HepG2 (cell line): ENCODE measurements around the gene RAC3. TPM values are rescaled to one million over a fixed set of nuclear protein-coding genes. Genes with fewer than 3 reads are reported as not detected.
A peak's percentile ranks its signal among the peaks of the same experiment; 100 is the strongest.

Source experiments
- BRD4 ChIP-seq: sonication (generic); formaldehyde crosslinking; IDR thresholded peaks from 2 replicates; pipeline ENCODE4 v1.4.0; 2020; ENCODE audit warnings: missing genetic modification reagents
- FOSL2 ChIP-seq: sonication (generic); formaldehyde crosslinking; IDR thresholded peaks from 2 replicates; pipeline ENCODE4 v1.4.0; 2020; ENCODE audit warnings: missing genetic modification reagents
- SAFB2 ChIP-seq: sonication (generic); formaldehyde crosslinking; IDR thresholded peaks from 2 replicates; pipeline ENCODE4 v1.5.1; 2020; ENCODE audit warnings: missing genetic modification reagents, low read depth, mild to moderate bottlenecking, borderline replicate concordance
- TEAD3 ChIP-seq: optimal IDR thresholded peaks from 2 replicates; pipeline ENCODE3; 2016; ENCODE audit warnings: borderline replicate concordance
- polyA plus RNA-seq, 8 experiments: library from polyadenylated mRNA; depleted of rRNA in 3 of 8; stranded (reverse) in 7 of 8; unstranded in 1 of 8; fragments of >200 nt; fragmentation: Illumina TruSeq in 4 of 8; extraction: Trizol in 4 of 8; gene quantifications; 2 replicates each; pipeline versions ENCODE4 v1.2.1 to v1.2.3, GENCODE V29; 2011 to 2016; ENCODE audit warnings: low read depth in 4 of 8, missing spikeins in 1 of 8, mixed read lengths in 1 of 8; ENCODE audit not compliant: insufficient read depth in 1 of 8
- total RNA-seq, 5 experiments: library from RNA; depleted of rRNA; stranded (reverse); fragments of >200 nt; fragmentation: Illumina TruSeq; extraction: Trizol; gene quantifications; 2 replicates each; pipeline ENCODE4 v1.2.3, GENCODE V29; 2016; ENCODE audit warnings: low read depth in 1 of 5
- TF ChIP-seq, protein P1 (sequence below): sonication (generic); formaldehyde crosslinking; IDR thresholded peaks from 2 replicates; pipeline ENCODE4 v1.4.0; 2020; ENCODE audit warnings: mild to moderate bottlenecking, missing genetic modification reagents, borderline replicate concordance
- TF ChIP-seq, protein P2 (sequence below): sonication (generic); formaldehyde crosslinking; IDR thresholded peaks from 2 replicates; pipeline ENCODE4 v1.4.0; 2020; ENCODE audit warnings: missing genetic modification reagents
- TF ChIP-seq, protein P3 (sequence below): sonication (generic); formaldehyde crosslinking; IDR thresholded peaks from 2 replicates; pipeline ENCODE4 v1.4.0; 2020; ENCODE audit warnings: missing genetic modification reagents
- TF ChIP-seq, protein P4 (sequence below): sonication (generic); formaldehyde crosslinking; IDR thresholded peaks from 2 replicates; pipeline ENCODE4 v1.8.1; 2023; ENCODE audit warnings: mild to moderate bottlenecking, missing genetic modification reagents
- TF ChIP-seq, protein P5 (sequence below): sonication (generic); formaldehyde crosslinking; IDR thresholded peaks from 2 replicates; pipeline ENCODE4 v1.4.0; 2020; ENCODE audit warnings: low read depth, missing genetic modification reagents
- TF ChIP-seq, protein P6 (sequence below): fragments of 450-650 bp; IDR thresholded peaks from 2 replicates; pipeline ENCODE4 v1.6.1; 2016
- TF ChIP-seq, protein P7 (sequence below): sonication (generic); formaldehyde crosslinking; IDR thresholded peaks from 2 replicates; pipeline ENCODE4 v1.8.1; 2023; ENCODE audit warnings: mild to moderate bottlenecking, missing genetic modification reagents, borderline replicate concordance

Gene RAC3
- total and polyA plus RNA-seq, 2 of the 13 experiments (the other 11 are each of a cell fraction or from before 2014, with no cell fraction given) = 10.5 to 21.3 TPM

DNA sequence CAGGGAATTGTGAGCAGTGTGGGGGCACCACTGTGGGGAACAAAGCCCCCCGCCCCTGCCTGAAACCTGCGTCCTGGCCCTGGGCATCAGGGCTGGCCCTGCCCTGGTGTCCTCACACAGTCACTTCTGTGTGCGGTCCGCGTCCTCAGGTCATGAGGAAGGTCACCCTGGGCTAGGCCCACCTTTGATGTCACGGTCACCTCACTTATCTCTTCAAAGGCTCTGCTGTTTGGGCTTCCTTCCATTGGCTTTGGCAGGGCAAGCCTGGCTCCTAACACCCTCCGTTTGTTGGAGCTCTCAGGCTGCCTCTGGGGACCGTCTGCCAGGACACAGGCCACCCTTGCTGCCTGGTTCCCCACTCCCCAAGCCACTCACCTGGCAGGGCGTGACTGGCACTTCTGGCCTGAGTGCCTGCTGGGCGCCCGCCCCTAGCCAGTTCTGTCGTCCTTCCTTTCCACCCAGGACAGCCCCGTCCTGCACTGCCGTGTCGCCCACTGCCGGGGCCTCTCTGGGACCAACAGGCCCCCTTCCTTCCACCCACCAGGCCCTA, 17.6 kb upstream of the RAC3 start (continued):
- TF ChIP-seq, protein P1, sequence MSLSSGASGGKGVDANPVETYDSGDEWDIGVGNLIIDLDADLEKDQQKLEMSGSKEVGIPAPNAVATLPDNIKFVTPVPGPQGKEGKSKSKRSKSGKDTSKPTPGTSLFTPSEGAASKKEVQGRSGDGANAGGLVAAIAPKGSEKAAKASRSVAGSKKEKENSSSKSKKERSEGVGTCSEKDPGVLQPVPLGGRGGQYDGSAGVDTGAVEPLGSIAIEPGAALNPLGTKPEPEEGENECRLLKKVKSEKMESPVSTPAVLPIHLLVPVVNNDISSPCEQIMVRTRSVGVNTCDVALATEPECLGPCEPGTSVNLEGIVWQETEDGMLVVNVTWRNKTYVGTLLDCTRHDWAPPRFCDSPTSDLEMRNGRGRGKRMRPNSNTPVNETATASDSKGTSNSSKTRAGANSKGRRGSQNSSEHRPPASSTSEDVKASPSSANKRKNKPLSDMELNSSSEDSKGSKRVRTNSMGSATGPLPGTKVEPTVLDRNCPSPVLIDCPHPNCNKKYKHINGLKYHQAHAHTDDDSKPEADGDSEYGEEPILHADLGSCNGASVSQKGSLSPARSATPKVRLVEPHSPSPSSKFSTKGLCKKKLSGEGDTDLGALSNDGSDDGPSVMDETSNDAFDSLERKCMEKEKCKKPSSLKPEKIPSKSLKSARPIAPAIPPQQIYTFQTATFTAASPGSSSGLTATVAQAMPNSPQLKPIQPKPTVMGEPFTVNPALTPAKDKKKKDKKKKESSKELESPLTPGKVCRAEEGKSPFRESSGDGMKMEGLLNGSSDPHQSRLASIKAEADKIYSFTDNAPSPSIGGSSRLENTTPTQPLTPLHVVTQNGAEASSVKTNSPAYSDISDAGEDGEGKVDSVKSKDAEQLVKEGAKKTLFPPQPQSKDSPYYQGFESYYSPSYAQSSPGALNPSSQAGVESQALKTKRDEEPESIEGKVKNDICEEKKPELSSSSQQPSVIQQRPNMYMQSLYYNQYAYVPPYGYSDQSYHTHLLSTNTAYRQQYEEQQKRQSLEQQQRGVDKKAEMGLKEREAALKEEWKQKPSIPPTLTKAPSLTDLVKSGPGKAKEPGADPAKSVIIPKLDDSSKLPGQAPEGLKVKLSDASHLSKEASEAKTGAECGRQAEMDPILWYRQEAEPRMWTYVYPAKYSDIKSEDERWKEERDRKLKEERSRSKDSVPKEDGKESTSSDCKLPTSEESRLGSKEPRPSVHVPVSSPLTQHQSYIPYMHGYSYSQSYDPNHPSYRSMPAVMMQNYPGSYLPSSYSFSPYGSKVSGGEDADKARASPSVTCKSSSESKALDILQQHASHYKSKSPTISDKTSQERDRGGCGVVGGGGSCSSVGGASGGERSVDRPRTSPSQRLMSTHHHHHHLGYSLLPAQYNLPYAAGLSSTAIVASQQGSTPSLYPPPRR (CRISPR knock-in tag) = peak; percentile 52
- no peak for TF ChIP-seq BRD4
- TF ChIP-seq, protein P2, sequence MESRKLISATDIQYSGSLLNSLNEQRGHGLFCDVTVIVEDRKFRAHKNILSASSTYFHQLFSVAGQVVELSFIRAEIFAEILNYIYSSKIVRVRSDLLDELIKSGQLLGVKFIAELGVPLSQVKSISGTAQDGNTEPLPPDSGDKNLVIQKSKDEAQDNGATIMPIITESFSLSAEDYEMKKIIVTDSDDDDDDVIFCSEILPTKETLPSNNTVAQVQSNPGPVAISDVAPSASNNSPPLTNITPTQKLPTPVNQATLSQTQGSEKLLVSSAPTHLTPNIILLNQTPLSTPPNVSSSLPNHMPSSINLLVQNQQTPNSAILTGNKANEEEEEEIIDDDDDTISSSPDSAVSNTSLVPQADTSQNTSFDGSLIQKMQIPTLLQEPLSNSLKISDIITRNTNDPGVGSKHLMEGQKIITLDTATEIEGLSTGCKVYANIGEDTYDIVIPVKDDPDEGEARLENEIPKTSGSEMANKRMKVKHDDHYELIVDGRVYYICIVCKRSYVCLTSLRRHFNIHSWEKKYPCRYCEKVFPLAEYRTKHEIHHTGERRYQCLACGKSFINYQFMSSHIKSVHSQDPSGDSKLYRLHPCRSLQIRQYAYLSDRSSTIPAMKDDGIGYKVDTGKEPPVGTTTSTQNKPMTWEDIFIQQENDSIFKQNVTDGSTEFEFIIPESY = peak; percentile 74
- TF ChIP-seq SAFB2 (CRISPR knock-in tag) = 0 out of 2 replicates have a peak, but pooled peaks have one; percentile 46
- peak; percentile 11 for TF ChIP-seq TEAD3 (CRISPR knock-in tag)
- peak; percentile 60 for TF ChIP-seq FOSL2 (CRISPR knock-in tag)
- TF ChIP-seq, protein P3, sequence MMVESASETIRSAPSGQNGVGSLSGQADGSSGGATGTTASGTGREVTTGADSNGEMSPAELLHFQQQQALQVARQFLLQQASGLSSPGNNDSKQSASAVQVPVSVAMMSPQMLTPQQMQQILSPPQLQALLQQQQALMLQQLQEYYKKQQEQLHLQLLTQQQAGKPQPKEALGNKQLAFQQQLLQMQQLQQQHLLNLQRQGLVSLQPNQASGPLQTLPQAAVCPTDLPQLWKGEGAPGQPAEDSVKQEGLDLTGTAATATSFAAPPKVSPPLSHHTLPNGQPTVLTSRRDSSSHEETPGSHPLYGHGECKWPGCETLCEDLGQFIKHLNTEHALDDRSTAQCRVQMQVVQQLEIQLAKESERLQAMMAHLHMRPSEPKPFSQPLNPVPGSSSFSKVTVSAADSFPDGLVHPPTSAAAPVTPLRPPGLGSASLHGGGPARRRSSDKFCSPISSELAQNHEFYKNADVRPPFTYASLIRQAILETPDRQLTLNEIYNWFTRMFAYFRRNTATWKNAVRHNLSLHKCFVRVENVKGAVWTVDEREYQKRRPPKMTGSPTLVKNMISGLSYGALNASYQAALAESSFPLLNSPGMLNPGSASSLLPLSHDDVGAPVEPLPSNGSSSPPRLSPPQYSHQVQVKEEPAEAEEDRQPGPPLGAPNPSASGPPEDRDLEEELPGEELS (CRISPR knock-in tag) = peak; percentile 40; the same call in 1 of the 2 replicates
- TF ChIP-seq, protein P4, sequence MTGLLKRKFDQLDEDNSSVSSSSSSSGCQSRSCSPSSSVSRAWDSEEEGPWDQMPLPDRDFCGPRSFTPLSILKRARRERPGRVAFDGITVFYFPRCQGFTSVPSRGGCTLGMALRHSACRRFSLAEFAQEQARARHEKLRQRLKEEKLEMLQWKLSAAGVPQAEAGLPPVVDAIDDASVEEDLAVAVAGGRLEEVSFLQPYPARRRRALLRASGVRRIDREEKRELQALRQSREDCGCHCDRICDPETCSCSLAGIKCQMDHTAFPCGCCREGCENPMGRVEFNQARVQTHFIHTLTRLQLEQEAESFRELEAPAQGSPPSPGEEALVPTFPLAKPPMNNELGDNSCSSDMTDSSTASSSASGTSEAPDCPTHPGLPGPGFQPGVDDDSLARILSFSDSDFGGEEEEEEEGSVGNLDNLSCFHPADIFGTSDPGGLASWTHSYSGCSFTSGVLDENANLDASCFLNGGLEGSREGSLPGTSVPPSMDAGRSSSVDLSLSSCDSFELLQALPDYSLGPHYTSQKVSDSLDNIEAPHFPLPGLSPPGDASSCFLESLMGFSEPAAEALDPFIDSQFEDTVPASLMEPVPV (CRISPR knock-in tag) = peak; percentile 38; the same call in 1 of the 2 replicates
- TF ChIP-seq, protein P5, sequence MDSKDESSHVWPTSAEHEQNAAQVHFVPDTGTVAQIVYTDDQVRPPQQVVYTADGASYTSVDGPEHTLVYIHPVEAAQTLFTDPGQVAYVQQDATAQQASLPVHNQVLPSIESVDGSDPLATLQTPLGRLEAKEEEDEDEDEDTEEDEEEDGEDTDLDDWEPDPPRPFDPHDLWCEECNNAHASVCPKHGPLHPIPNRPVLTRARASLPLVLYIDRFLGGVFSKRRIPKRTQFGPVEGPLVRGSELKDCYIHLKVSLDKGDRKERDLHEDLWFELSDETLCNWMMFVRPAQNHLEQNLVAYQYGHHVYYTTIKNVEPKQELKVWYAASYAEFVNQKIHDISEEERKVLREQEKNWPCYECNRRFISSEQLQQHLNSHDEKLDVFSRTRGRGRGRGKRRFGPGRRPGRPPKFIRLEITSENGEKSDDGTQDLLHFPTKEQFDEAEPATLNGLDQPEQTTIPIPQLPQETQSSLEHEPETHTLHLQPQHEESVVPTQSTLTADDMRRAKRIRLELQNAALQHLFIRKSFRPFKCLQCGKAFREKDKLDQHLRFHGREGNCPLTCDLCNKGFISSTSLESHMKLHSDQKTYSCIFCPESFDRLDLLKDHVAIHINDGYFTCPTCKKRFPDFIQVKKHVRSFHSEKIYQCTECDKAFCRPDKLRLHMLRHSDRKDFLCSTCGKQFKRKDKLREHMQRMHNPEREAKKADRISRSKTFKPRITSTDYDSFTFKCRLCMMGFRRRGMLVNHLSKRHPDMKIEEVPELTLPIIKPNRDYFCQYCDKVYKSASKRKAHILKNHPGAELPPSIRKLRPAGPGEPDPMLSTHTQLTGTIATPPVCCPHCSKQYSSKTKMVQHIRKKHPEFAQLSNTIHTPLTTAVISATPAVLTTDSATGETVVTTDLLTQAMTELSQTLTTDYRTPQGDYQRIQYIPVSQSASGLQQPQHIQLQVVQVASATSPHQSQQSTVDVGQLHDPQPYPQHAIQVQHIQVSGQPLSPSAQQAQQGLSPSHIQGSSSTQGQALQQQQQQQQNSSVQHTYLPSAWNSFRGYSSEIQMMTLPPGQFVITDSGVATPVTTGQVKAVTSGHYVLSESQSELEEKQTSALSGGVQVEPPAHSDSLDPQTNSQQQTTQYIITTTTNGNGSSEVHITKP (CRISPR knock-in tag) = no peak
- TF ChIP-seq, protein P6, sequence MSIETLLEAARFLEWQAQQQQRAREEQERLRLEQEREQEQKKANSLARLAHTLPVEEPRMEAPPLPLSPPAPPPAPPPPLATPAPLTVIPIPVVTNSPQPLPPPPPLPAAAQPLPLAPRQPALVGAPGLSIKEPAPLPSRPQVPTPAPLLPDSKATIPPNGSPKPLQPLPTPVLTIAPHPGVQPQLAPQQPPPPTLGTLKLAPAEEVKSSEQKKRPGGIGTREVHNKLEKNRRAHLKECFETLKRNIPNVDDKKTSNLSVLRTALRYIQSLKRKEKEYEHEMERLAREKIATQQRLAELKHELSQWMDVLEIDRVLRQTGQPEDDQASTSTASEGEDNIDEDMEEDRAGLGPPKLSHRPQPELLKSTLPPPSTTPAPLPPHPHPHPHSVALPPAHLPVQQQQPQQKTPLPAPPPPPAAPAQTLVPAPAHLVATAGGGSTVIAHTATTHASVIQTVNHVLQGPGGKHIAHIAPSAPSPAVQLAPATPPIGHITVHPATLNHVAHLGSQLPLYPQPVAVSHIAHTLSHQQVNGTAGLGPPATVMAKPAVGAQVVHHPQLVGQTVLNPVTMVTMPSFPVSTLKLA = no peak
- TF ChIP-seq, protein P7, sequence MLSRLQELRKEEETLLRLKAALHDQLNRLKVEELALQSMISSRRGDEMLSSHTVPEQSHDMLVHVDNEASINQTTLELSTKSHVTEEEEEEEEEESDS (CRISPR knock-in tag) = no peak
